ENCODE results near the gene UMAD1.
A peak's percentile ranks its signal among the peaks of the same experiment; 100 is the strongest.

Gene UMAD1

DNA sequence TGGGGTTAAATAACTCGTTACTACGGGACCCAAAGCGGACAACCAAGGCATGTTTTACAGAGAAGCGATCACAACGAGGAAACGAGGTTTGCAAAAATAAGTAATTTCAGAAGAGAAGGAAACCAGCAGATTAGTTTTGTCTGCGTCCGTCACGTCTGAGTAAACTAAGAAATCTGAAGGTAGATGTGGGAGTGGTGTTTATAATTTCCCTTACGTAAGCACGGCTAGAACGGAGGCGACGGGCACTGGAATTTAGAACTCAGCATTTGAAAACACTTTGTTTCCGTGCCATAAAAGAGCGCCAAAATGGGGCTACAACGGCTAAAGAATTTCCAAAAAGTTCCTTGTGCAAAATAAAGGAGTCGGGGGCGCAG, 718 bp upstream of the UMAD1 start:
- H3K9me3 ChIP-seq (replicated peaks; ENCODE audit: insufficient read depth, low read length): no peaks in the 10 kb centered on the region
- H3K4me1 ChIP-seq (ENCODE audit: low read length): peaks cover 10% of the 10 kb centered on the region; the same call in 1 of the 2 replicates
- peak overlapping the region; percentile 88 for H3K4me3 ChIP-seq (ENCODE audit: low read length)
- H3K36me3 ChIP-seq (replicated peaks; ENCODE audit: insufficient read depth, low read length): no peaks in the 10 kb centered on the region; the same call in 1 of the 2 replicates
- peaks cover 38% of the 10 kb centered on the region for H3K79me2 ChIP-seq (ENCODE audit: low read length)
- DNase-seq: peak; percentile 55
- no peaks in the 10 kb centered on the region for H3K9me2 ChIP-seq (replicated peaks; ENCODE audit: insufficient read depth, low read length)
- H2AFZ ChIP-seq (ENCODE audit: low read length): peak overlapping the region; percentile 80
- H3K27me3 ChIP-seq (replicated peaks; ENCODE audit: insufficient read depth, low read length): no peaks in the 10 kb centered on the region
- H3K4me2 ChIP-seq (ENCODE audit: low read depth, low read length): peak overlapping the region; percentile 75
- peak overlapping the region; percentile 80 for H3K27ac ChIP-seq (ENCODE audit: low read length)
- TF ChIP-seq EZH2 (optimal IDR thresholded peaks at IDR 0.05; ENCODE audit: low read depth, low read length) (no peak), EZH2phosphoT487 (IDR thresholded peaks at IDR 0.05; ENCODE audit: low read length) (no peak), CTCF (IDR thresholded peaks at IDR 0.05; ENCODE audit: low read length) (no peak)
- no peaks in the 10 kb centered on the region for H4K20me1 ChIP-seq (ENCODE audit: insufficient read depth, low read length)
- H3F3A ChIP-seq (ENCODE audit: insufficient read depth, low read length): no peaks in the 10 kb centered on the region
- peak overlapping the region; percentile 91 for H3K9ac ChIP-seq (ENCODE audit: low read length)

GRCh38 chr7:7641129-7641663, 644 bp downstream of the UMAD1 start:
- H3K79me2 ChIP-seq (ENCODE audit: low read length): peaks cover 43% of the 10 kb centered on the region
- peak overlapping the region; percentile 88 for H2AFZ ChIP-seq (ENCODE audit: low read length)
- no peaks in the 10 kb centered on the region for H3K9me3 ChIP-seq (replicated peaks; ENCODE audit: insufficient read depth, low read length)
- H3K4me2 ChIP-seq (ENCODE audit: low read depth, low read length): peak overlapping the region; percentile 76
- peak overlapping the region; percentile 80; the same call in 1 of the 2 replicates for H3K27ac ChIP-seq (ENCODE audit: low read length)
- no peaks in the 10 kb centered on the region for H3K9me2 ChIP-seq (replicated peaks; ENCODE audit: insufficient read depth, low read length)
- H4K20me1 ChIP-seq (ENCODE audit: insufficient read depth, low read length): no peaks in the 10 kb centered on the region
- peak overlapping the region; percentile 74 for H3K9ac ChIP-seq (ENCODE audit: low read length)
- TF ChIP-seq EZH2phosphoT487 (IDR thresholded peaks at IDR 0.05; ENCODE audit: low read length) (no peak), EZH2 (optimal IDR thresholded peaks at IDR 0.05; ENCODE audit: low read depth, low read length) (no peak), CTCF (IDR thresholded peaks at IDR 0.05; ENCODE audit: low read length) (no peak)
- H3K4me3 ChIP-seq (ENCODE audit: low read length): peak overlapping the region; percentile 88
- peaks cover 10% of the 10 kb centered on the region; the same call in 1 of the 2 replicates for H3K4me1 ChIP-seq (ENCODE audit: low read length)
- H3F3A ChIP-seq (ENCODE audit: insufficient read depth, low read length): no peaks in the 10 kb centered on the region
- DNase-seq: no peak
- H3K27me3 ChIP-seq (replicated peaks; ENCODE audit: insufficient read depth, low read length): no peaks in the 10 kb centered on the region
- H3K36me3 ChIP-seq (replicated peaks; ENCODE audit: insufficient read depth, low read length): no peaks in the 10 kb centered on the region; the same call in 1 of the 2 replicates

DNA sequence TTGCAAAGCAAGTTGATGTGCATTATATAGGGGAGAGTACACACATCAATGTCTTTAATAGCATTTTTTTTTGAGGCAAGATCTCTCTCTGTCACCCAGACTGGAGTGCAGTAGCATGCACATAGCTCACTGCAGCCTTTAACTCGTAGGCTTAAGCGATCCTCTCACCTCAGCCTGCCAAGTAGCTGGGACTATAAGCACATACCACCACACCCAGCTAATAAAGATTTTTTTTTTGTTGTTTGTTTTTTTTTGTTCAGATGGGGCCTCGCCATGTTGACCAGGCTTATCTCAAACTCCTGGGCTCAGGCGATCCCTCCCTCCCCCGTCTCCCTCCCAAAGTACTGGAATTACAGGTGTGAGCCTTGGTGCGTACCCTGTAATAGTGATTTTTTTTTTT, 1.5 kb downstream of the UMAD1 start:
- H3K4me1 ChIP-seq (ENCODE audit: low read length): peaks cover 10% of the 10 kb centered on the region; the same call in 1 of the 2 replicates
- TF ChIP-seq CTCF (IDR thresholded peaks at IDR 0.05; ENCODE audit: low read length) (no peak), EZH2phosphoT487 (IDR thresholded peaks at IDR 0.05; ENCODE audit: low read length) (no peak), EZH2 (optimal IDR thresholded peaks at IDR 0.05; ENCODE audit: low read depth, low read length) (no peak)
- H3K27ac ChIP-seq (ENCODE audit: low read length): no peak overlapping the region
- no peak overlapping the region for H3K4me3 ChIP-seq (ENCODE audit: low read length)
- no peak for DNase-seq
- no peaks in the 10 kb centered on the region for H3K9me2 ChIP-seq (replicated peaks; ENCODE audit: insufficient read depth, low read length)
- H4K20me1 ChIP-seq (ENCODE audit: insufficient read depth, low read length): no peaks in the 10 kb centered on the region
- no peaks in the 10 kb centered on the region for H3F3A ChIP-seq (ENCODE audit: insufficient read depth, low read length)
- no peaks in the 10 kb centered on the region for H3K27me3 ChIP-seq (replicated peaks; ENCODE audit: insufficient read depth, low read length)
- H3K79me2 ChIP-seq (ENCODE audit: low read length): peaks cover 43% of the 10 kb centered on the region
- no peak overlapping the region for H3K9ac ChIP-seq (ENCODE audit: low read length)
- H3K36me3 ChIP-seq (replicated peaks; ENCODE audit: insufficient read depth, low read length): no peaks in the 10 kb centered on the region
- no peaks in the 10 kb centered on the region for H3K9me3 ChIP-seq (replicated peaks; ENCODE audit: insufficient read depth, low read length)
- no peak overlapping the region for H2AFZ ChIP-seq (ENCODE audit: low read length)
- H3K4me2 ChIP-seq (ENCODE audit: low read depth, low read length): no peak overlapping the region

Data from MM.1S (cell line).